H1 (cell line): ENCODE results near the gene RPL13A. TPM values are rescaled to one million over a fixed set of nuclear protein-coding genes. Genes with fewer than 3 reads are reported as not detected.

Experiments
- SIX5 ChIP-seq: IDR thresholded peaks from 2 replicates; pipeline ENCODE4 v1.6.1; 2011; ENCODE audit warnings: mild to moderate bottlenecking, low read depth, low read length
- SP1 ChIP-seq: IDR thresholded peaks from 2 replicates; pipeline ENCODE4 v1.6.1; 2011; ENCODE audit warnings: low read depth, low read length
- SRF ChIP-seq: IDR thresholded peaks from 2 replicates; pipeline ENCODE4 v1.6.1; 2011; ENCODE audit warnings: mild to moderate bottlenecking, low read depth, low read length, moderate library complexity
- YY1 ChIP-seq: IDR thresholded peaks from 2 replicates; pipeline ENCODE4 v1.6.1; 2011; ENCODE audit warnings: low read depth, mild to moderate bottlenecking, low read length
- polyA plus RNA-seq, 7 experiments: library from polyadenylated mRNA; depleted of rRNA in 3 of 7; stranded (reverse) in 5 of 7; unstranded in 2 of 7; fragments of >200 nt in 5 of 7; fragments of 200-250 nt in 2 of 7; gene quantifications; 1 replicate in 5 of 7; 2 replicates in 1 of 7; 4 replicates in 1 of 7; pipeline versions ENCODE4 v1.2.1 to v1.2.3, GENCODE V29; 2011 to 2013; ENCODE audit warnings: missing spikeins in 2 of 7, mixed read lengths in 2 of 7
- total RNA-seq: library from RNA; stranded (reverse); fragmentation: NEBNext Ultra II Directional; extraction: Animal tissue kit (Norgen Biotek cat#: 25700); gene quantifications from 2 replicates; pipeline ENCODE4 v1.2.1, GENCODE V29; 2021

Gene RPL13A
- total and polyA plus RNA-seq, 2 of the 8 experiments (the other 6 are each of a cell fraction or from before 2014, with no cell fraction given) = 3,305 to 8,868 TPM

DNA sequence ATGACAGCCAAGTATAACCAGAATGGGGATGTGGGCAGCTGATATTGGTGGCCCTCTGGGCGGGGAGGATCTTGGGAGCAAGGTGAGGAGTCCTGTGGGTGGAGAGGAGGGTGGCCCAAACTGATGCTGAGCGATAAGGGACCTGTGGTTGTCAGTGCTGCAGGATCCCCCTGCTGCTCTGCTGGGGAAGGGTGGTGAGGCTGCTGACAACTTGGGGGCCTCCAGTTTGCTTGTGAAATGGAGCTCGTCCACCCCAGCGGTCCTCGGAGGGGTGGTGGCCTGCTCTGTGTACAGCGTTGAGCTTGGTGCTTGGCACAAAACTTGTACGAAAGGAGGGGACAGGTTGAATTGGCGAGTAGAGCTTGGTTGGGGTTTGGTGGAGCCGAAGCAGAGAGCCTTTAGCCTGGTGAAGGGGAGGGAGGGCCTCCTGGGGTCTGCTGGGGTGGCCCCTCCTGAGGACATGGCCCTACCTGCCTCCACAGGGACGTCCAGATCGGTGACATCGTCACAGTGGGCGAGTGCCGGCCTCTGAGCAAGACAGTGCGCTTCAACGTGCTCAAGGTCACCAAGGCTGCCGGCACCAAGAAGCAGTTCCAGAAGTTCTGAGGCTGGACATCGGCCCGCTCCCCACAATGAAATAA is 11.7 kb downstream of the RPL13A start (continued):
- no peak for TF ChIP-seq SRF
- no peak for TF ChIP-seq YY1
- TF ChIP-seq SIX5 = no peak
- peak; percentile 54; the same call in 1 of the 2 replicates for TF ChIP-seq SP1
